HTERT RPE-1 (cell line): ENCODE measurements around the gene SREBF1.

Experiments
- in situ Hi-C: fragments of 300-500 bp; cut with MboI; formaldehyde crosslinking; loops from 4 replicates; pipeline ENCODE4 v1.14.3; 2020; ENCODE audit warnings: low sequenced_read_pairs

Gene SREBF1

GRCh38 chr17:17836818-17837379 lies at the start of gene SREBF1:
SREBF1 (minus strand) TSS chr17:17836986; CDS start chr17:17836817, 169 bp downstream.
- in situ Hi-C loops: no loop called here

GRCh38 chr17:17886226-17886625 lies 49.4 kb upstream of the SREBF1 start:
- in situ Hi-C loops: no loop called here

GRCh38 chr17:17884391-17885357 lies 47.9 kb upstream of the SREBF1 start:
- in situ Hi-C loops: no loop called here

DNA sequence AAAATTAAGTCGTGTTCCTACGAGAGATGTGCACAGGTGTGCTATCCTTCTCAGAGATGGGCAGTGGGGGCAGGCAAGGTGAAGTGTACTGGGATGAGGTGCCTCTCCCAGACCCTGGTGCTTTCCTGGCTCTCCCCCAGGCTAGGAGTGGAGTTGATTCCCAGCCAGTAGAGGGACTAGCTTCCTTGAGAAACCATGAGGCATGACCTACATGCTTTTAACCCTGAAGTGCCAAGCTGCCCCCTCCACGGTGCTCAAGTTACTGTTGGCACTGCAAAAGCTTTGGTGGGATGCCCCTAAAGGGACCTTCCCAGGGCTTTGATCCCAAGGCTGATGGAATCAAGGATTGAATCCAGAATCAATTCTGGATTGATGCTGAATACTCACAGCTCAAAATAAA lies 47.0 kb upstream of the SREBF1 start:
- in situ Hi-C loops: no loop called here

DNA sequence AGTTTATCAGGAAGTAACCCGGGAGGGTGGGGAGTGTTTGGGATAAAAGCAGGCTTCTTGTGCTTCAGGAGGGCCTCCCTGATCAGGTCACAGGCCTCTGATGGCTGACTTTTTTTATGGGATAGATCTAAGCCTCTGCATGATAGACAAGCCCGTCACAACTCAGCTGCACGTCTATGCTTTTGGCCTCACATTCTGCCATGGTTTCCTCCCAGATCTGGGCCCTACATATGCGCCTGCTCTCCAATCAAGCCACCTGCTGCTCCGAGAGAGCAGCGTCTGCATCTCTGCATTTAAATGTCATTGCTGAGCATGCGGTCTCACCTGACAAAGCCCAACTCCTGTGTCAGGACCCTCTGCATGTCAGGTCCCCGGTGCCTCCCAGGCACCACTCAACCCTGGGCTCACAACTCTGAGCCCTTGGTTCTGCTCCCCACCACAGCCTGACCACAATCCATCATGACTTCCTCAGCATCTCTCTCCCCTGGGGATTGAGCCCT lies 45.3 kb upstream of the SREBF1 start:
- in situ Hi-C loops: no loop called here

GRCh38 chr17:17880577-17881196 lies 43.9 kb upstream of the SREBF1 start:
- in situ Hi-C loops: no loop called here

- in situ Hi-C loops: no loop called here
Measured at GRCh38 chr17:17877529-17878358, 41.0 kb upstream of the SREBF1 start.

GRCh38 chr17:17876959-17877528 lies 40.3 kb upstream of the SREBF1 start:
- in situ Hi-C loops: no loop called here

GRCh38 chr17:17874478-17874877 lies 37.7 kb upstream of the SREBF1 start:
- in situ Hi-C loops: no loop called here

DNA sequence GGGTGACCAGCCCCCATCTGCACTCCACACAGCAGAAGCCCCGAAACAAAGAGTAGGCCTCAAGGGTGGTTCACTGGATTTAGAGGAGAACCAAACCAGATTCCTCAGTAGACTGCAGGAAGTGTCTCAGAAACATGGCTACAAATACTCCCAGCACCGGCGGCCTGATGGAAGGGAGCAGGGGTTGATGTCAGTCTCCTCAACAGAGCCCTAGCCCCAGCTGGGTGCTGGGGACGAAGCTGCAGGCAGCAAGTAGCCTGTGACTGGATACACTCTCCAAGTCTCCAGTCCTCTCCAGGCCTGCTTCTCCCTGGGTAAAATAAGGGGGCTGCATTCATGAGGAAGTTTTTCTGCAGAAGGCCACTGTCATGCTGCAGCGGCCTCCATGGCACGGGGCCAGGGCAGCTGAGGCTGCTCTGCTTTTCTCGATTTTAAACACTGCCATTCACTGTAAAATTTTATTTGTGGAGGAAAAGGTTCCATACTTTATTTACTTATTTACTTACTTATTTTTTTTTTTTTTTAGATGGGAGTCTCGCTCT lies 36.7 kb upstream of the SREBF1 start:
- in situ Hi-C loops: no loop called here

- in situ Hi-C loops: no loop called here
Measured at GRCh38 chr17:17872547-17873345, 36.0 kb upstream of the SREBF1 start.

DNA sequence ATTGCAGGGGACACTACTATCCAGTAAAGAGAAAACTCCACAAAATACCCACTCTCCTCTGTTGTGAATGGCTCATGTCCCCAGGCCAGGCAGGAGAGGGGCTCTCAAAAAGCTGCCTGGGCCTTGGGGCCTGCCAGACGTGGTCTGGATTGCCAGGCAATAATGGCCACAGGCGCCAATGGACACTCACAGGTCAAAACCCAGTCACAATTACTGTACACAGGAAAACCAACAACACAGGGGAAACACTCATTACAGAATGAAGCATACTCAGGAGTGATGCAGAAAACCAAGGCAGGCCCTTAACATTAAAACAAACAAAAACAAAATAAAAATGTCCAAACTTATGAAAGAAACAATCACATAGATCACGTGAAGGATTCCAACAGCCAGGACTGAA lies 35.1 kb upstream of the SREBF1 start:
- in situ Hi-C loops: no loop called here

DNA sequence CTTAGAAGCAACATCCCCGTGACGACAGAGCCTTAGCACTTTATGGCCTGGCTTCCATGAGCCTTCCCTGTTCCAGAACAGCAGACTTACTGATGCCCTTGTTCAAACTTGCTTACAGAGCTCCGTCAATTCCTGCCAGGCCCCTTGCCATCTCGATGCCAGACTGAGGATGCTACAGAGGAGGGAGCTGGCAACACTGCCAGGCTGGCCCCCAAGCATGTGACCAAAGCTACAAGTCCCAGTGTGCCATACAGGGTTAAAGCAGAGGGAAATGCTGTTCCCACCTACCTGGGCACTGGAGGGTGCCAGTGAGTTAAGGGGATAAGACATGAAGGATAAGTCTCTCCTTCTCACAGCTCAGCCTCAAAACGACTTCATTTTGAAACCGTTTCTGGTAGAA lies 33.5 kb upstream of the SREBF1 start:
- in situ Hi-C loops: no loop called here

- in situ Hi-C loops: no loop called here
Measured at GRCh38 chr17:17868641-17869522, 32.1 kb upstream of the SREBF1 start.

- in situ Hi-C loops: no loop called here
Measured at GRCh38 chr17:17866897-17867296, 30.1 kb upstream of the SREBF1 start.

- in situ Hi-C loops: no loop called here
Measured at GRCh38 chr17:17866425-17866824, 29.6 kb upstream of the SREBF1 start.

DNA sequence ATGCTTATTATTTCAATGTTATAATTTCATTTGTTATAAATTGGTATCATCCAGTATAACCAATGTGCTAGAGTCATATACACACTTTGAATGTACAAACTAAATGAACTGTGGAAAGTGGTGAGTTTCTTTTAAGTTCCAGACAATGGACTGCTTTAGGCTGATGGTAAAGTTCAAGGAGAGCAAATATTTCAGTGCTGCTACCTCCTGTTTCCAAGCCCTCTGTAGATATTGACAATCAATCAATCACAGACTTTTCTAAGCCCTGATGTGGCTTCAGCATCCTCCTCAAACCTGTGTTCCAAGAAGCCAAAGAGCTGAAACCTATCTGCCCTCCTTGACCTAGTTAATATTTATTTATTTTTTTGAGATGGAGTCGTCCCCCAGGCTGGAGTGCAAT lies 28.2 kb upstream of the SREBF1 start:
- in situ Hi-C loops: no loop called here

DNA sequence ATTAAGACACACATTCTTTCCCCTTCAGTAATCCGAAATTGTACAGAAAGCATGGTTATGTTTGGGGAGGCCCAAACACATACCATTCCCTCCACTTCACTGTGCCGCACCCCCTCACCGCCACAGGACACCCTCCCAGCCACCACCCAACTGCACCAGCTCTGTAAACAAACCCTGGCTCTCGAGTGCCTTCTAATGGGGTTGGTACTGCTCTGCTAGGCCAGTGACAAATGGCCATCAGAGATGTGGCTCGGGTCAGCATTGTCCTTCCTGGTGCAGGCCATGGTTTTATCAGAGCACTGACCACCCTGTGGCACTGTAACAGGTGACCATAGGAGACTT lies 24.0 kb upstream of the SREBF1 start:
- in situ Hi-C loops: no loop called here
